HG02938 (cell line): ENCODE results near the gene GTF2H2.
"Not testable (repeated sequence)": the region's sequence is repeated elsewhere in the genome, so short reads cannot be mapped to it uniquely, and the experiment has no call there.

ENCODE experiments used
- ATAC-seq: cut with Tn5 transposase; IDR thresholded peaks from one replicate; pipeline ENCODE4 v1.9.1; 2021; ENCODE audit warnings: mild to moderate bottlenecking, moderate library complexity; ENCODE audit not compliant: unreplicated experiment

The GTF2H2 gene

DNA sequence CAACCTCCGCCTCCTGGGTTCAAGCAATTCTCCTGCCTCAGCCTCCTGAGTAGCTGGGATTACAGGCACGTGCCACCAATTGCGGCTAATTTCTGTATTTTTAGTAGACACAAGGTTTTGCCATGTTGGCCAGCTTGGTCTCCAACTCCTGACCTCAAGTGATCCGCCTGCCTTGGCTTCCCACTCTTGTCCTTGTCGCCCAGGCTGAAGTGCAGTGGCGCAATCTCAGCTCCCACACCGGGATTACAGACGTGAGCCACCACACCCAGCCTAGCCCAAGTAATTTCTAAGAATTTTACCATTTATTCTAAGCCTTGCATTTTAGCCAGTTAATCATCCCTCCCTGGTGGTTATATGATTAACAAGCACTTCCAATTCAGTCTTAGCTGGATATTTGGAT is 53.3 kb downstream of the GTF2H2 start:
- no peak for ATAC-seq

DNA sequence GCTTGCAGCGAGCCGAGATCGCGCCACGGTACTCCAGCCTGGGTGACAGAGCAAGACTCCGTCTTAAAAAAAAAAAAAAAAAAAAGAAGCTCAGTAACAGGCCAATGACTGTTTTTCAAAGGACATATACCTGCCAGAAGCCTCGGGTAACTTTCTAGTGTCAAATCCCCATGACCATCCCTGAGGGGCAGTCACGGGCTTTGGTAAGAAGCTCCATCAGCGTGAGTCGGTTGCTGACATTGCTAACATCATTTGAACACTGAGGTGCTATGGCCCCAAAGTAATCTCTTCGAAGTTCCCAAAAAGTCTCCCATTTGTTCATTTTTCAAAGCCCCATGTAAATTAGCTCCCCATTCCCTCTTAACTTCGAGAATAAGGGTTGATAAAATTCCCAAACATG is 53.9 kb downstream of the GTF2H2 start:
- no peak for ATAC-seq

DNA sequence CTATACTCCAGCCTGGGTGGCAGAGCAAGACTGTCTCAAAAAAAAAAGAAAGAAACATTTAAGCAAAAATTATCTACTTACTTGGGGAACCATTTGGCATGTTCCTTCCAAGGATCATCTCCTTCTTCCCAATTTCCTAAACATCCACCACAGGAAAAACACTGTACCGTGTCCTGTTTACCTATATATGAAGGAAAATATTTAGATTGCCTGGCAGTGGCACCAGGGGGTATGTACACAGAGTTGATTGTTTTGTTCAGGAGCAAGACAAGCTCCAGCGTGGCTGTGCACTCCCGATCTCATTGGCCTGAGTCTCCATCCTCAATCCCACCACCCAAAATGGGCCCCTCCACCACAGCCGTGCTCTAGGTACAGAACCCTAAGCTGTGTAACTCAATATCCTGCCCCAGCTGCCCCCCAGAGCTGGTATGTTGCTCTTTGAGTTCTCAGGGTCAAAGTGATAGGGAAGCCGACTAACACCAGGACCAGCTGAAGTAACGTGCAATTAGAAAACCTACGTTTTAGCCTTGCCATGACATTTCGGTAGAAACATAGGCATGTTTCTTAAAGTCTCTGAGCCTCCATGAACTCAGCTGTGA is 56.2 kb downstream of the GTF2H2 start:
- no peak for ATAC-seq

DNA sequence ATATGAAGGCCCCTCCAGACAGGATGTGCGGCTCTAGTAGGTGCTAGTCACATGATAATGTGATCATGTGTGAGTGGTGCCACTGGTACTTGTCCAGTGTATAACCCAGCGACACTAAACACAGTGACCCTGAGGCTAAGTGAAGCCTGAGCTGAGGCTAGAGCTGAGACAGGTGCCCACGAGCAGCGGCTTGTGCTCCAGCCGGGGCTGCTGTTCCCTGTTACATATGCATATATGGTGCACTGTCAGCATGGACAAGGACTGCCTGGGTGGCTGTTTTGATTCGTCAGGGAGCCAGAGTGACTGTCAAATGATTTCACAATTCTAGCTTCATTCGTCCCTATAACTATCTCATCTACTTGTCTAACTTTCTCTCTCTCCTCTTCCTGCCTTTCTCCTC is 60.5 kb downstream of the GTF2H2 start:
- ATAC-seq: not testable (repeated sequence)
